Measurements from ENCODE around the gene ZNF70.
A peak's percentile ranks its signal among the peaks of the same experiment; 100 is the strongest.

ZNF70 gene

GRCh38 chr22:23753385-23753784 lies 2.5 kb upstream of the ZNF70 start:
- no peak for TF ChIP-seq CTCF (IDR thresholded peaks at IDR 0.05; ENCODE audit: insufficient read depth, low read depth, low read length, missing control alignments)
- H3K4me3 ChIP-seq (ENCODE audit: low read depth, low read length): peak overlapping the region; percentile 21
- no peak for DNase-seq (ENCODE audit: low read depth)

- DNase-seq (ENCODE audit: low read depth): no peak
- H3K4me3 ChIP-seq (ENCODE audit: low read depth, low read length): no peak overlapping the region; the same call in 1 of the 2 replicates
- no peak for TF ChIP-seq CTCF (IDR thresholded peaks at IDR 0.05; ENCODE audit: insufficient read depth, low read depth, low read length, missing control alignments)
These were observed 1.8 kb upstream of the ZNF70 start for GRCh38 chr22:23752750-23753149.

- no peak for TF ChIP-seq CTCF (IDR thresholded peaks at IDR 0.05; ENCODE audit: insufficient read depth, low read depth, low read length, missing control alignments)
- H3K4me3 ChIP-seq (ENCODE audit: low read depth, low read length): peak overlapping the region; percentile 98
- DNase-seq (ENCODE audit: low read depth): peak; percentile 51
These were observed 1.3 kb upstream of the ZNF70 start for GRCh38 chr22:23752090-23752691.

- no peak for TF ChIP-seq CTCF (IDR thresholded peaks at IDR 0.05; ENCODE audit: insufficient read depth, low read depth, low read length, missing control alignments)
- peak overlapping the region; percentile 98 for H3K4me3 ChIP-seq (ENCODE audit: low read depth, low read length)
- no peak for DNase-seq (ENCODE audit: low read depth)
These were observed 607 bp upstream of the ZNF70 start for GRCh38 chr22:23751441-23751996.

- no peak for TF ChIP-seq CTCF (IDR thresholded peaks at IDR 0.05; ENCODE audit: insufficient read depth, low read depth, low read length, missing control alignments)
- peak overlapping the region; percentile 85 for H3K4me3 ChIP-seq (ENCODE audit: low read depth, low read length)
- DNase-seq (ENCODE audit: low read depth): no peak
These were observed 572 bp downstream of the ZNF70 start for GRCh38 chr22:23750367-23750713.

GRCh38 chr22:23749841-23750301 lies 1.0 kb downstream of the ZNF70 start:
- peak overlapping the region; percentile 85; the same call in 1 of the 2 replicates for H3K4me3 ChIP-seq (ENCODE audit: low read depth, low read length)
- no peak for DNase-seq (ENCODE audit: low read depth)
- no peak for TF ChIP-seq CTCF (IDR thresholded peaks at IDR 0.05; ENCODE audit: insufficient read depth, low read depth, low read length, missing control alignments)

GRCh38 chr22:23745791-23746190 lies 5.1 kb downstream of the ZNF70 start:
- no peak overlapping the region for H3K4me3 ChIP-seq (ENCODE audit: low read depth, low read length)
- TF ChIP-seq CTCF (IDR thresholded peaks at IDR 0.05; ENCODE audit: insufficient read depth, low read depth, low read length, missing control alignments): no peak
- DNase-seq (ENCODE audit: low read depth): no peak
